Central memory CD8-positive, alpha-beta T cell (primary cell): ENCODE measurements around the gene SENP3.

ENCODE experiments used
- ATAC-seq: fragments of 150-1000 bp; cut with Tn5 transposase; replicated peaks from 2 replicates; pipeline ENCODE4 v1.10.0; 2022; ENCODE audit warnings: mild to moderate bottlenecking, moderate FRiP score, moderate number of reproducible peaks; ENCODE audit not compliant: poor library complexity, severe bottlenecking; ENCODE audit errors: extremely low read depth
- DNase-seq, 2 donors: peaks; one replicate each; pipeline ENCODE4 v3.0.0; 2021; ENCODE audit warnings: low spot score in 2 of 2
- H3K27ac Mint-ChIP-seq: one replicate; pipeline ENCODE4 v1.8.0; 2022; ENCODE audit warnings: low read depth, mild to moderate bottlenecking, moderate library complexity, mixed read lengths
- H3K27me3 Mint-ChIP-seq: one replicate; pipeline ENCODE4 v1.8.0; 2022; ENCODE audit warnings: mixed read lengths
- H3K36me3 Mint-ChIP-seq: one replicate; pipeline ENCODE4 v1.8.0; 2022; ENCODE audit warnings: mild to moderate bottlenecking, moderate library complexity, mixed read lengths; ENCODE audit not compliant: insufficient read depth
- H3K4me1 Mint-ChIP-seq: one replicate; pipeline ENCODE4 v1.8.0; 2022; ENCODE audit warnings: mixed read lengths
- H3K4me3 Mint-ChIP-seq: one replicate; pipeline ENCODE4 v1.8.0; 2022; ENCODE audit warnings: mild to moderate bottlenecking, moderate library complexity, mixed read lengths
- H3K9me3 Mint-ChIP-seq: one replicate; pipeline ENCODE4 v1.8.0; 2022; ENCODE audit warnings: mixed read lengths

SENP3 gene

GRCh38 chr17:7561589-7562207 lies at the start of gene SENP3:
TSS of gene SENP3 (plus strand) at chr17:7561919. CDS start at chr17:7563077, 1,158 bp downstream.
- peak; percentile 72 to 80 for DNase-seq
- Mint-ChIP-seq H3K4me1 (peaks cover 33% of the 10 kb centered on the region), H3K27ac (peak within 1 kb of the TSS; percentile 97), H3K4me3 (peak within 1 kb of the TSS; percentile 86), H3K9me3 (no peaks in the 10 kb centered on the region), H3K27me3 (no peaks in the 10 kb centered on the region), H3K36me3 (peaks cover 31% of the 10 kb centered on the region)
- ATAC-seq, result peak; percentile 89

DNA sequence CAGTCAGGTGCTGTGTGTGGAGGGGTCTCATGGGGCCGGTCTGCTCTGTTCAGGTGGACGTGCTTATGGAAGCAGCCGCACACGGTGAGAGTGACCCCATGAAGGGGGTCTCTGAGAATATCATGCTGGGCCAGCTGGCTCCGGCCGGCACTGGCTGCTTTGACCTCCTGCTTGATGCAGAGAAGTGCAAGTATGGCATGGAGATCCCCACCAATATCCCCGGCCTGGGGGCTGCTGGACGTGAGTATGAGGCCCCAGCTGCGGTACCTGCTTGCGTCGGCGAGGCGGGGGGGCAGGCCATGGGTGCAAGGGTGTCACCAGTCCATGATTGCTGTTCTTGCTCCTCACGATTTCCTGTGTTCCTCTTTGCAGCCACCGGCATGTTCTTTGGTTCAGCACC lies 49.6 kb upstream of the SENP3 start:
- no peaks in the 10 kb centered on the region for H3K27me3 Mint-ChIP-seq
- peaks cover 76% of the 10 kb centered on the region for H3K36me3 Mint-ChIP-seq
- no peak for DNase-seq
- no peak overlapping the region for H3K4me3 Mint-ChIP-seq
- H3K9me3 Mint-ChIP-seq, result no peaks in the 10 kb centered on the region
- H3K4me1 Mint-ChIP-seq, result peaks cover 8% of the 10 kb centered on the region
- H3K27ac Mint-ChIP-seq, result peak overlapping the region; percentile 84
- ATAC-seq, result no peak

GRCh38 chr17:7512824-7513540 lies 48.7 kb upstream of the SENP3 start:
- Mint-ChIP-seq H3K4me3 (no peak overlapping the region), H3K27ac (peak overlapping the region; percentile 84), H3K4me1 (peaks cover 8% of the 10 kb centered on the region), H3K27me3 (no peaks in the 10 kb centered on the region), H3K9me3 (no peaks in the 10 kb centered on the region), H3K36me3 (peaks cover 68% of the 10 kb centered on the region)
- ATAC-seq (no peak), DNase-seq (no peak)

DNA sequence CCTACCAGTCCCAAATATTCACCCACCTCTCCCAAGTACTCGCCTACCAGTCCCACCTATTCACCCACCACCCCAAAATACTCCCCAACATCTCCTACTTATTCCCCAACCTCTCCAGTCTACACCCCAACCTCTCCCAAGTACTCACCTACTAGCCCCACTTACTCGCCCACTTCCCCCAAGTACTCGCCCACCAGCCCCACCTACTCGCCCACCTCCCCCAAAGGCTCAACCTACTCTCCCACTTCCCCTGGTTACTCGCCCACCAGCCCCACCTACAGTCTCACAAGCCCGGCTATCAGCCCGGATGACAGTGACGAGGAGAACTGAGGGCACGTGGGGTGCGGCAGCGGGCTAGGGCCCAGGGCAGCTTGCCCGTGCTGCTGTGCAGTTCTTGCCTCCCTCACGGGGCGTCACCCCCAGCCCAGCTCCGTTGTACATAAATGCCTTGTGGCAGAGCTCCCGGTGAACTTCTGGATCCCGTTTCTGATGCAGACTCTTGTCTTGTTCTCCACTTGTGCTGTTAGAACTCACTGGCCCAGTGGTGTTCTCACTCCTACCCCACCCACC lies 47.8 kb upstream of the SENP3 start:
- Mint-ChIP-seq H3K9me3 (no peaks in the 10 kb centered on the region), H3K4me1 (peaks cover 8% of the 10 kb centered on the region), H3K27me3 (no peaks in the 10 kb centered on the region), H3K4me3 (no peak overlapping the region), H3K27ac (peak overlapping the region; percentile 84), H3K36me3 (peaks cover 59% of the 10 kb centered on the region)
- no peak for DNase-seq
- no peak for ATAC-seq

DNA sequence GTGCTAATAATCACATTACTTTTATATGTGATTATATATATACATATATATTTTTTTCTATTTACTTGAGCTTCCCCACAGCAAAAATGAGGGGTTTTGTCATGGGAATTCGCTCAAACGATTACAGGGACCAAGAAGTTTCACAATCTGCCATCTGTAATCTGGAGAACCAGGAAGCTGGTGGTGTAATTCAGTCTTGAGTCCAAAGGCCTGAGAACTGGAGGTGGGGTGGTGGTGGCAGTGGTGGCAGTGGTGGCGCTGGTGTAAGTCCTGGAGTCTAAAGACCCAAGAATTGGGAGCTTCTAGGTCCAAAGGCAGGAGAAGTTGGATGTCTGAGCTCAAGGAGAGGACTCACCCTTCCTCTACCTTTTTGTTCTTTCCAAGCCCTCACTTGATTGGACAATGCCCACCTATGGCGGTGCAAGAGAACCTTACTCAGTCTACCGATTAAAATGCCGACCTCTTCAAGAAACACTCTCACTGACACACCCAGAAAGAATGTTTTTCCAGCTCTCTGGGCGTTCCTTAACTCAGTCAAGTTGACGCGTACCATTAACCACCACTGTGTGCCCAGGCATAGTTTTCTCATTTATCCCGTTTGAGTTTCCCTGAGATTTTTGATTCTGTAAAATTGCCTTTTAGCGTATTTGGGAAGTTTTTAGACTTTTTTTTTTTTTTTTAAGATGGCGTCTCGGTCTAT lies 45.7 kb upstream of the SENP3 start:
- H3K27me3 Mint-ChIP-seq, result no peaks in the 10 kb centered on the region
- peaks cover 37% of the 10 kb centered on the region for H3K36me3 Mint-ChIP-seq
- H3K4me3 Mint-ChIP-seq, result no peak overlapping the region
- H3K9me3 Mint-ChIP-seq, result no peaks in the 10 kb centered on the region
- H3K4me1 Mint-ChIP-seq, result peaks cover 2% of the 10 kb centered on the region
- H3K27ac Mint-ChIP-seq, result no peak overlapping the region
- ATAC-seq (no peak), DNase-seq (no peak)

- Mint-ChIP-seq H3K27ac (no peak overlapping the region), H3K27me3 (no peaks in the 10 kb centered on the region), H3K9me3 (no peaks in the 10 kb centered on the region), H3K4me1 (peaks cover 5% of the 10 kb centered on the region), H3K36me3 (peaks cover 4% of the 10 kb centered on the region), H3K4me3 (no peak overlapping the region)
- DNase-seq (peak in 1 of 2 donors; percentile 39), ATAC-seq (no peak)
These were observed 38.7 kb upstream of the SENP3 start for GRCh38 chr17:7523033-7523432.

- Mint-ChIP-seq H3K4me3 (no peak overlapping the region), H3K27me3 (no peaks in the 10 kb centered on the region), H3K27ac (no peak overlapping the region), H3K4me1 (no peaks in the 10 kb centered on the region), H3K36me3 (peaks cover 4% of the 10 kb centered on the region), H3K9me3 (no peaks in the 10 kb centered on the region)
- DNase-seq, result no peak
- no peak for ATAC-seq
These were observed 32.9 kb upstream of the SENP3 start for GRCh38 chr17:7528842-7529241.

- no peaks in the 10 kb centered on the region for H3K27me3 Mint-ChIP-seq
- H3K4me3 Mint-ChIP-seq, result no peak overlapping the region
- DNase-seq, result no peak
- H3K36me3 Mint-ChIP-seq, result peaks cover 4% of the 10 kb centered on the region
- ATAC-seq, result no peak
- H3K4me1 Mint-ChIP-seq, result no peaks in the 10 kb centered on the region
- no peak overlapping the region for H3K27ac Mint-ChIP-seq
- no peaks in the 10 kb centered on the region for H3K9me3 Mint-ChIP-seq
These were observed 31.5 kb upstream of the SENP3 start for GRCh38 chr17:7530023-7530900.

DNA sequence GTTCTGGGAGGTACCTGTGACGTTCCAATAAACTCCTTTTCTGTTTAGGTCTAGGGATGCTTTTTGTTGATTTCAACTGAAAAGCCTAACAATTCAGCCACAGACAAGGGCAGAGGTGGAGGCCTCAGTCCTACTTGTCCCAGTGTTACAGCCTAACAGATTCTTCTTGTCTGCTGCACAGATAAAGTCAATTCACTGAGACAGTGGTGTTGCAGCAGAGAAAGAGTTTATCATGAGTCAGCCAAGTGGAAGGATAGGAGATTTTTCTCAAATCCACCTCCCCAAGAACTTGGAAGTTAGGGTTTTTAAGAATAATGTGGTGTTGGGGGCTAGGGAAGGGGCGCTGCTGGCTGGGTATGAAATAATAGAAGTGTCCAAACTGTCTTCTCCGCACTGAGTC lies 23.7 kb upstream of the SENP3 start:
- ATAC-seq (no peak), DNase-seq (no peak)
- no peaks in the 10 kb centered on the region for H3K36me3 Mint-ChIP-seq
- no peaks in the 10 kb centered on the region for H3K4me1 Mint-ChIP-seq
- H3K27me3 Mint-ChIP-seq, result peaks cover 8% of the 10 kb centered on the region
- no peak overlapping the region for H3K27ac Mint-ChIP-seq
- H3K4me3 Mint-ChIP-seq, result no peak overlapping the region
- no peaks in the 10 kb centered on the region for H3K9me3 Mint-ChIP-seq

DNA sequence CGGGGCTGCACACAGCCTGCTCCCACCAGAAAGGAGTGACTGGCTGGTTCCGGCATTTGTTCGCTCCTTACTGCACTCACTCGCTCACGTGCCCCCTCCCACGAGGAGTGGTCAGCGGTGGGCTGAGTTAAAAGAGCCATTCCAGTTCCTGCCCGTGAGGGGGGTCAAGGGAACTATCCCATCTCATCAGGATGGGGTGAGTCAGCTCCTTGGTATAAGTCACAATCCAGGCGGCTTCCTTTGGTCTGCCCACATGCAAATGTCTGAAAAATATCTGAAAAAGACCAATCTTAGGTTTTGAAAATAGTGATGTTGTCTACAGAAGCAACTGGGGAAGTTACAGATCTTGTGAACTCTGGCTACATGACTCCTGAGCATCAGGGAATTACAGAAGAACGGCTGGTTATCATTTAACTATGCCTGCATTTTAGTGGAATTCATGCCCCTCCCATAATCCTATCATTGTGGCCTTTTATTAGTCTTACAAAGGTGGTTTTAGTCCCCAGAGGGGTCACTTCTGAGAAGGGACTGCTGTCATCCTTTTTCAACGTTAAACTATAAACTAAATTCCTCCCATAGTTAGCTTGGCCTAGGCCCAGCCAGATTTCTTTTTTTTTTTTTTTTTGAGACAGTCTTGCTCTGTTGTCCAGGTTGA lies 22.7 kb upstream of the SENP3 start:
- DNase-seq, result no peak
- H3K9me3 Mint-ChIP-seq, result no peaks in the 10 kb centered on the region
- no peak for ATAC-seq
- peaks cover 8% of the 10 kb centered on the region for H3K27me3 Mint-ChIP-seq
- no peaks in the 10 kb centered on the region for H3K36me3 Mint-ChIP-seq
- H3K4me3 Mint-ChIP-seq, result no peak overlapping the region
- no peak overlapping the region for H3K27ac Mint-ChIP-seq
- H3K4me1 Mint-ChIP-seq, result no peaks in the 10 kb centered on the region

- H3K36me3 Mint-ChIP-seq, result no peaks in the 10 kb centered on the region
- H3K27me3 Mint-ChIP-seq, result peaks cover 8% of the 10 kb centered on the region
- DNase-seq, result no peak
- H3K4me3 Mint-ChIP-seq, result no peak overlapping the region
- no peaks in the 10 kb centered on the region for H3K9me3 Mint-ChIP-seq
- no peak for ATAC-seq
- no peak overlapping the region for H3K27ac Mint-ChIP-seq
- H3K4me1 Mint-ChIP-seq, result no peaks in the 10 kb centered on the region
These were observed 20.6 kb upstream of the SENP3 start for GRCh38 chr17:7541074-7541621.
